Colonic mucosa (tissue), 4 donors: ENCODE measurements around the gene CITED4. TPM values are rescaled to one million over a fixed set of nuclear protein-coding genes. Genes with fewer than 3 reads are reported as not detected.

Experiments used
- DNase-seq: peaks from one replicate; pipeline ENCODE4 v3.0.0-alpha.2; 2020
- H3K27ac ChIP-seq: fragments of 200-600 bp; one replicate; pipeline ENCODE4 v1.8.0; 2021
- H3K27me3 ChIP-seq: fragments of 200-600 bp; one replicate; pipeline ENCODE4 v1.8.0; 2021
- H3K36me3 ChIP-seq: fragments of 200-600 bp; one replicate; pipeline ENCODE4 v1.8.0; 2021
- H3K4me1 ChIP-seq: fragments of 200-600 bp; one replicate; pipeline ENCODE4 v1.8.0; 2021; ENCODE audit warnings: mild to moderate bottlenecking
- H3K4me3 ChIP-seq: fragments of 200-600 bp; one replicate; pipeline ENCODE4 v1.8.0; 2021
- H3K9ac ChIP-seq, 2 donors: one replicate each; pipeline ENCODE4 v1.7.0; 2013; ENCODE audit warnings: control low read depth in 2 of 2, low read depth in 2 of 2, low read length in 2 of 2
- H3K9me3 ChIP-seq: fragments of 200-600 bp; one replicate; pipeline ENCODE4 v1.8.0; 2021
- CTCF ChIP-seq: fragments of 200-600 bp; IDR thresholded peaks from one replicate; pipeline ENCODE4 v1.8.0; 2022; ENCODE audit warnings: antibody characterized with exemption, mild to moderate bottlenecking
- intact Hi-C: fragments of 100-400 bp; cut with DNase I; formaldehyde crosslinking; loops from one replicate; pipeline ENCODE4 v1.14.1; 2022
- total RNA-seq, 2 donors: library from RNA; stranded (reverse); fragmentation: NEBNext Ultra II Directional in 1 of 2; extraction: Animal tissue kit (Norgen Biotek cat#: 25700) in 1 of 2; gene quantifications; one replicate each; pipeline ENCODE4 v1.2.1, GENCODE V29; 2021
- donor health status: healthy.
- donor health status: DM: no; HTN: no; CAD: no.
- donor health status: DM: no; HTN: no; CAD: no.

Gene CITED4
- total RNA-seq, 2 donors from 2014 or later: 3.4 to 5.8 TPM

DNA sequence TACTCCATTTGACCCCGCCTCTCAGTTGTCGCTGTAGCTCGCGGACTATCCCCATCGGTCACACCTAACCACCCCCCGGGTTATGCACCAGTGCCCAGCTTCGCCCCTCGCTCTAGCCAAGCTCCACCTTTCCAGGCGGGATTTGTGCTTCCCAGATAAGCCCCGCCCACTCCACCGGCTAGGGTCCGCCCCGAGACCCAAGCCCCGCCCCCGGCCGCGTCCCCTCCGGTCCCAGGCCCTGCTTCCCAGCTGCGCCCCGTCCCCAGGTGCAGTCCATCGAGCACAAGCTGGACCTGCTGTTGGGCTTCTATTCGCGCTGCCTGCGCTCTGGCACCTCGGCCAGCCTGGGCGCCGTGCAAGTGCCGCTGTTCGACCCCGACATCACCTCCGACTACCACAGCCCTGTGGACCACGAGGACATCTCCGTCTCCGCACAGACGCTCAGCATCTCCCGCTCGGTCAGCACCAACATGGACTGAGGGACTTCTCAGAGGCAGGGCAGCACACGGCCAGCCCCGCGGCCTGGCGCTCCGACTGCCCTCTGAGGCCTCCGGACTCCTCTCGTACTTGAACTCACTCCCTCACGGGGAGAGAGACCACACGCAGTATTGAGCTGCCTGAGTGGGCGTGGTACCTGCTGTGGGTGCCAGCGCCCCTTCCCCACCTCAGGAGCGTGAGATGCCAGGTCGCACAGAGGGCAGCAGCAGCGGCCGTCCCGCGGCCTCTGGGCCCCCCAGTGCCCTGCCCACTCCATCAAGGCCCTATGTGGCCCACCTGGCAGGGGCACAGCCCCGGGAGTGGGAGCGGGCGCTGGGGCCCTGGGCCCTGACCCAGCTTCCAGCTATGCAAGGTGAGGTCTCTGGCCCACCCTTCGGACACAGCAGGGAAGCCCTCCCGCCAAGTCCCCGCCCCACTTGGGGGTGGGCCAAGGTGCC is 23.9 kb downstream of the CITED4 start:
- no peak overlapping the region for H3K4me3 ChIP-seq
- H3K36me3 ChIP-seq: no peaks in the 10 kb centered on the region
- intact Hi-C loops: no loop called here
- no peak for TF ChIP-seq CTCF
- no peak for DNase-seq
- H3K9me3 ChIP-seq: no peaks in the 10 kb centered on the region
- H3K27me3 ChIP-seq: no peaks in the 10 kb centered on the region
- H3K9ac ChIP-seq: no peak overlapping the region
- no peak overlapping the region for H3K27ac ChIP-seq
- no peaks in the 10 kb centered on the region for H3K4me1 ChIP-seq

DNA sequence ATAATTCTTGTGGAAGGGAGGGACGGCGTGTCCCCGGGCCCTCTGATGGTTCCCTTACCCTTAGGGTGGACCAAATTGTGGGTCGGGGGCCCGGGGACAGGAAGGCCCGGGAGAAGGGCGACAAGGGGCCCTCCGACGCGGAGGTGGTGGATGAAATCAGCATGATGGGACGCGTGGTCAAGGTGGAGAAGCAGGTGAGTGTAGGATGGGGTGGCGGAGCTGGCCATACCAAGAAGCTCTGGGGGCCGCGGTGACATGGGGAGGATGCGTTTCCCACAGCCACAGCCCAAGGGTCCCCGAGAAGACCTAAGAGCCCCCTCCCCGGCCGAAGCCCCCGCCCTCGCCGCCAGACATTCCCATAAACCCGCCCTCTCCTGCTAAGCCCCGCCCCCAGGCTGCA is 24.6 kb downstream of the CITED4 start:
- H3K27me3 ChIP-seq: no peaks in the 10 kb centered on the region
- intact Hi-C loops: no loop called here
- DNase-seq: no peak
- no peaks in the 10 kb centered on the region for H3K4me1 ChIP-seq
- H3K36me3 ChIP-seq: no peaks in the 10 kb centered on the region
- no peaks in the 10 kb centered on the region for H3K9me3 ChIP-seq
- H3K9ac ChIP-seq: no peak overlapping the region
- H3K27ac ChIP-seq: no peak overlapping the region
- H3K4me3 ChIP-seq: no peak overlapping the region
- TF ChIP-seq CTCF: no peak

DNA sequence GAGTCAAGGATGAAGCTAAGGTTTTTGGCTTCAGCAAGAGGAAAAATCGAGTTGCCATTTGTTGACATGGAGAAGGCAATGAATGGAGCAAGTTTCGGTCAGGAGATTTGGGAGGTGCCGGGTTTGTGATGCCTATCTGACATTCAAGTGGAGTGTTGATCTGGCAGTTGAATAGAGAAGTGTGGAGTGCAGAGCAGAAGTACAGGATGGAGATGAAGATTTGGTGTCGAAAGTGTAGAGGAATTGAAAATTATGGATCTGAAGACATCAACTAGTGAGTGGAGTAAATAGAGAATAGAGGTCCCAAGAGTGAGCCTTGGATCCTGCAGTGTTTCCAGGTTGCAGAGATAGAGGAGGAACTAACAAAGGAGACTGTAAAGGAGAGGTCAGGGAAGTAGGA is 25.9 kb downstream of the CITED4 start:
- DNase-seq: no peak
- Histone ChIP-seq H3K27ac (no peak overlapping the region), H3K36me3 (no peaks in the 10 kb centered on the region), H3K4me3 (no peak overlapping the region), H3K9ac (no peak overlapping the region), H3K9me3 (no peaks in the 10 kb centered on the region), H3K4me1 (no peaks in the 10 kb centered on the region), H3K27me3 (no peaks in the 10 kb centered on the region)
- TF ChIP-seq CTCF: no peak
- intact Hi-C loops: no loop called here

- Histone ChIP-seq H3K27me3 (no peaks in the 10 kb centered on the region), H3K4me1 (no peaks in the 10 kb centered on the region), H3K9me3 (no peaks in the 10 kb centered on the region), H3K4me3 (no peak overlapping the region), H3K36me3 (no peaks in the 10 kb centered on the region), H3K9ac (no peak overlapping the region), H3K27ac (no peak overlapping the region)
- intact Hi-C loops: no loop called here
- no peak for TF ChIP-seq CTCF
- DNase-seq: no peak
These were observed 27.1 kb downstream of the CITED4 start for GRCh38 chr1:40834968-40835545.

DNA sequence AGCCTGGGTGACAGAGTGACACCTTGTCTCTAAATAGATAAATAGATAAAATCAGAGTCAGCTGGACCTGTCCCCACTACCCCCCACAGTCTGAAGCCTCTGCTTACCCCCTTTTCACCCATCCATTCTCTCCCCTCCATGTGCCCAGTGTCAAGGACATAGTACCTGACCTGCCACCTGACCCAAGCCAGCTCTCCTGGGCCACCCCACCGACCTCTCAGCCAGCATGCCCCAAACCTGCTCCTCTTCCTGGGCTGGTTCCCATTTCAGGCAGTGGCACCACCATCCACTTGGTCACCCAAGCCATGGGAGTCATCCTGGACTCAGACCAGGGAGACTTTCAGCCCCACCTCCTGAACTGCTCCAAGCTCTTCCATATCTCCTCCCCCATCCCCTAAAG is 28.2 kb downstream of the CITED4 start:
- Histone ChIP-seq H3K4me1 (no peaks in the 10 kb centered on the region), H3K9me3 (no peaks in the 10 kb centered on the region), H3K36me3 (no peaks in the 10 kb centered on the region), H3K9ac (no peak overlapping the region), H3K27ac (no peak overlapping the region), H3K27me3 (no peaks in the 10 kb centered on the region), H3K4me3 (no peak overlapping the region)
- no peak for TF ChIP-seq CTCF
- DNase-seq: no peak
- intact Hi-C loops: no loop called here
